Measurements from ENCODE around the gene FPGS. TPM values are rescaled to one million over a fixed set of nuclear protein-coding genes. Genes with fewer than 3 reads are reported as not detected.

Gene FPGS
- total and polyA plus RNA-seq, 3 donors from 2014 or later: 37.9 to 105 (median 99.3) TPM

- H3K4me3 ChIP-seq: no peak overlapping the region
- TF ChIP-seq POLR2A (IDR thresholded peaks at IDR 0.05) (no peak), CTCF (IDR thresholded peaks at IDR 0.05) (no peak)
- H3K27ac ChIP-seq: peak overlapping the region; percentile 88 to 93
- peak; percentile 86 for DNase-seq
- WGBS, 2 donors: 31 to 64% methylated on average over 8 of the region's 8 CpGs
- peaks cover 68% of the 10 kb centered on the region for H3K4me1 ChIP-seq
- intact Hi-C loops (cut with DNase I; ENCODE audit: low total_unique reads): loop anchor here (10.0 kb wide), 1 partner anchor 75 kb away; the partner anchor contains the start of gene CDK9
- H3K9me3 ChIP-seq: no peaks in the 10 kb centered on the region
- H3K27me3 ChIP-seq: no peaks in the 10 kb centered on the region
- H3K36me3 ChIP-seq (ENCODE audit: low read depth, missing control alignments): no peaks in the 10 kb centered on the region
Measured at GRCh38 chr9:127860260-127860659, 57.6 kb downstream of the FPGS start.

- intact Hi-C loops (cut with DNase I; ENCODE audit: low total_unique reads): loop anchor here (10.0 kb wide), 1 partner anchor 76 kb away; the partner anchor contains the start of gene CDK9
- Histone ChIP-seq H3K9me3 (no peaks in the 10 kb centered on the region), H3K36me3 (ENCODE audit: low read depth, missing control alignments) (no peaks in the 10 kb centered on the region), H3K27me3 (no peaks in the 10 kb centered on the region), H3K4me1 (peaks cover 64% of the 10 kb centered on the region), H3K27ac (peak overlapping the region; percentile 88 to 93), H3K4me3 (no peak overlapping the region)
- DNase-seq: no peak
- no peak for TF ChIP-seq CTCF (IDR thresholded peaks at IDR 0.05)
- WGBS, 2 donors: 84 to 87% methylated on average over 11 of the region's 11 CpGs
Measured at GRCh38 chr9:127860779-127861178, 58.1 kb downstream of the FPGS start.

- peak; percentile 86 for DNase-seq
- no peaks in the 10 kb centered on the region for H3K36me3 ChIP-seq (ENCODE audit: low read depth, missing control alignments)
- H3K4me1 ChIP-seq: peaks cover 63% of the 10 kb centered on the region
- no peaks in the 10 kb centered on the region for H3K9me3 ChIP-seq
- H3K4me3 ChIP-seq: no peak overlapping the region
- 25 to 33% methylated on average over 21 to 29 of the region's 29 CpGs for WGBS, 2 donors
- H3K27ac ChIP-seq: peak overlapping the region; percentile 88 to 93
- intact Hi-C loops (cut with DNase I; ENCODE audit: low total_unique reads): loop anchor here (10.0 kb wide), 1 partner anchor 78 kb away; the partner anchor contains the start of gene CDK9
- H3K27me3 ChIP-seq: no peaks in the 10 kb centered on the region
- no peak for TF ChIP-seq CTCF (IDR thresholded peaks at IDR 0.05)
- no peak for TF ChIP-seq POLR2A (IDR thresholded peaks at IDR 0.05)
Measured at GRCh38 chr9:127862075-127863011, 59.7 kb downstream of the FPGS start.

- Histone ChIP-seq H3K9me3 (no peaks in the 10 kb centered on the region), H3K4me1 (peaks cover 61% of the 10 kb centered on the region), H3K36me3 (ENCODE audit: low read depth, missing control alignments) (no peaks in the 10 kb centered on the region), H3K4me3 (no peak overlapping the region), H3K27me3 (no peaks in the 10 kb centered on the region), H3K27ac (peak overlapping the region in 1 of 2 donors; percentile 93)
- 78 to 86% methylated on average over 13 of the region's 13 CpGs for WGBS, 2 donors
- intact Hi-C loops (cut with DNase I; ENCODE audit: low total_unique reads): loop anchor here (10.0 kb wide), 1 partner anchor 78 kb away; the partner anchor contains the start of gene CDK9
- no peak for DNase-seq
- TF ChIP-seq CTCF (IDR thresholded peaks at IDR 0.05) (no peak), POLR2A (IDR thresholded peaks at IDR 0.05) (no peak)
Measured at GRCh38 chr9:127863191-127863621, 60.5 kb downstream of the FPGS start.

Small RNAs within 50 kb of the gene (microRNA-seq; reads per million reads assigned to microRNA genes)
- 0 reads per million in 2 donors for gene MIR2861 (ENCODE audit: borderline number of aligned reads in 2 of 2, borderline replicate concordance in 1 of 2)
- 0 reads per million in 2 donors for gene MIR3960 (ENCODE audit: borderline number of aligned reads in 2 of 2, borderline replicate concordance in 1 of 2)

Small RNAs within 50 kb of the gene (small RNA-seq; reads per million reads assigned to genes)
- 0 reads per million in 2 donors for gene RF00019
- gene RNA5SP296: 0 reads per million in 2 donors

Other genes with a start within 250 kb of the FPGS start
- 10 to 100 TPM; 33.1 to 36.1 TPM for gene STXBP1, start 190.6 kb upstream of the FPGS start, total RNA-seq
- 21.2 TPM for gene STXBP1, start 190.6 kb upstream of the FPGS start, polyA plus RNA-seq (ENCODE audit: insufficient read depth, low read depth, low replicate concordance)
- 10 to 100 TPM; 11.6 to 26.5 TPM for gene CFAP157, start 95.9 kb upstream of the FPGS start, total RNA-seq
- 30.6 TPM for gene CFAP157, start 95.9 kb upstream of the FPGS start, polyA plus RNA-seq (ENCODE audit: insufficient read depth, low read depth, low replicate concordance)
- gene PTRH1, start 87.2 kb upstream of the FPGS start, total RNA-seq: 10 to 100 TPM; 19.0 to 24.5 TPM
- gene PTRH1, start 87.2 kb upstream of the FPGS start, polyA plus RNA-seq (ENCODE audit: insufficient read depth, low read depth, low replicate concordance): 18.2 TPM
- 10 to 100 TPM; 25.0 to 32.7 TPM for gene TTC16, start 86.8 kb upstream of the FPGS start, total RNA-seq
- gene TTC16, start 86.8 kb upstream of the FPGS start, polyA plus RNA-seq (ENCODE audit: insufficient read depth, low read depth, low replicate concordance): 46.2 TPM
- gene TOR2A, start 67.6 kb upstream of the FPGS start, total RNA-seq: 10 to 100 TPM; 28.7 to 32.0 TPM
- gene TOR2A, start 67.6 kb upstream of the FPGS start, polyA plus RNA-seq (ENCODE audit: insufficient read depth, low read depth, low replicate concordance): 30.4 TPM
- 1 to 10 TPM; 6.6 to 9.6 TPM for gene SH2D3C, start 24.2 kb upstream of the FPGS start, total RNA-seq
- 8.8 TPM for gene SH2D3C, start 24.2 kb upstream of the FPGS start, polyA plus RNA-seq (ENCODE audit: insufficient read depth, low read depth, low replicate concordance)
- 100 to 1,000 TPM; 136 to 163 TPM for gene CDK9, start 16.8 kb upstream of the FPGS start, total RNA-seq
- 77.1 TPM for gene CDK9, start 16.8 kb upstream of the FPGS start, polyA plus RNA-seq (ENCODE audit: insufficient read depth, low read depth, low replicate concordance)
- gene ENG, start 51.8 kb downstream of the FPGS start, total RNA-seq: 100 to 1,000 TPM; 132 to 214 TPM
- gene ENG, start 51.8 kb downstream of the FPGS start, polyA plus RNA-seq (ENCODE audit: insufficient read depth, low read depth, low replicate concordance): 144 TPM
- gene AK1, start 74.8 kb downstream of the FPGS start, total RNA-seq: 100 to 1,000 TPM in 1 of 2 donors, 10 to 100 TPM in 1; 86.7 to 103 TPM
- gene AK1, start 74.8 kb downstream of the FPGS start, polyA plus RNA-seq (ENCODE audit: insufficient read depth, low read depth, low replicate concordance): 154 TPM
- gene ST6GALNAC6, start 96.7 kb downstream of the FPGS start, total RNA-seq: 10 to 100 TPM; 46.3 to 70.3 TPM
- 43.0 TPM for gene ST6GALNAC6, start 96.7 kb downstream of the FPGS start, polyA plus RNA-seq (ENCODE audit: insufficient read depth, low read depth, low replicate concordance)
- 10 to 100 TPM; 18.8 to 24.7 TPM for gene ST6GALNAC4, start 114.2 kb downstream of the FPGS start, total RNA-seq
- gene ST6GALNAC4, start 114.2 kb downstream of the FPGS start, polyA plus RNA-seq (ENCODE audit: insufficient read depth, low read depth, low replicate concordance): 10.3 TPM
- gene PIP5KL1, start 127.9 kb downstream of the FPGS start, total RNA-seq: 10 to 100 TPM in 1 of 2 donors, 1 to 10 TPM in 1; 8.4 to 10.2 TPM
- 3.9 TPM for gene PIP5KL1, start 127.9 kb downstream of the FPGS start, polyA plus RNA-seq (ENCODE audit: insufficient read depth, low read depth, low replicate concordance)
- gene DPM2, start 135.0 kb downstream of the FPGS start, total RNA-seq: 10 to 100 TPM; 33.5 to 36.4 TPM
- gene DPM2, start 135.0 kb downstream of the FPGS start, polyA plus RNA-seq (ENCODE audit: insufficient read depth, low read depth, low replicate concordance): 46.6 TPM
- gene EEIG1, start 178.1 kb downstream of the FPGS start, total RNA-seq: 100 to 1,000 TPM; 119 to 129 TPM
- 75.7 TPM for gene EEIG1, start 178.1 kb downstream of the FPGS start, polyA plus RNA-seq (ENCODE audit: insufficient read depth, low read depth, low replicate concordance)

Data from testis (tissue), 3 donors.